HCT116 (cell line): ENCODE measurements around the gene PAX5. TPM values are rescaled to one million over a fixed set of nuclear protein-coding genes. Genes with fewer than 3 reads are reported as not detected.

Experiments used
- ATAC-seq: fragments of 200-7000 bp; cut with Tn5 transposase; 2 replicates; pipeline ENCODE4 v1.9.1; 2020; ENCODE audit warnings: mild to moderate bottlenecking, moderate library complexity
- BruUV-seq: library from RNA; stranded (reverse); fragments of 400-500 nt; replicated peaks from 2 replicates; lab custom pipeline; 2021; lab: Mats Ljungman, UMichigan
- CTCF ChIA-PET: fragments of 300-600 bp; sonication (Branson Sonifier 250); formaldehyde crosslinking; loops from one replicate; lab custom pipeline; 2021; ENCODE audit warnings: antibody characterized with exemption; lab: Charles Lee
- POLR2A ChIA-PET: fragments of 300-600, 350-600 bp; sonication (Branson Sonifier 250); formaldehyde crosslinking; loops from one replicate; lab custom pipeline; 2021; ENCODE audit warnings: antibody characterized with exemption; lab: Charles Lee
- RAD21 ChIA-PET, 2 experiments: fragments of 300-600 bp; sonication (Branson Sonifier 250); formaldehyde crosslinking; loops; one replicate each; lab custom pipeline; 2023; ENCODE audit warnings: low total read pairs in 2 of 2; ENCODE audit not compliant: uncharacterized antibody in 2 of 2, unreplicated experiment in 2 of 2, low non-redundant PET in 1 of 2; lab: Charles Lee
- DNase-seq: peaks from one replicate; pipeline ENCODE4 v3.0.0-alpha.2; 2010; ENCODE audit warnings: low read depth, low spot score
- H2AFZ ChIP-seq: fragments of 200-600 bp; shearing (Covaris generic), sonication (generic); 2 replicates; pipeline ENCODE4 v1.6.1; 2017; ENCODE audit warnings: low read depth, mixed run types, mixed read lengths, antibody characterized with exemption, low read length; ENCODE audit not compliant: poor library complexity, severe bottlenecking
- H3K27ac ChIP-seq: 2 replicates; pipeline ENCODE4 v1.5.1; 2012; ENCODE audit warnings: low read depth, low read length
- H3K27me3 ChIP-seq: fragments of 200-600 bp; sonication (generic); 2 replicates; pipeline ENCODE4 v1.6.1; 2016; ENCODE audit warnings: mixed run types, low read length, mixed read lengths; ENCODE audit not compliant: insufficient read depth
- H3K36me3 ChIP-seq, 2 experiments: fragments of 200-500 bp in 1 of 2; fragments of 200-600 bp in 1 of 2; sonication (Bioruptor generic) in 1 of 2; sonication (generic) in 1 of 2; 2 replicates each; pipeline versions ENCODE4 v1.5.1 to v1.6.1; 2014 to 2016; ENCODE audit warnings: low read length in 2 of 2, inconsistent platforms in 1 of 2, mixed read lengths in 1 of 2, mixed run types in 1 of 2; ENCODE audit not compliant: insufficient read depth in 2 of 2, control insufficient read depth in 1 of 2
- H3K4me1 ChIP-seq, 2 experiments: fragments of 200-600 bp in 1 of 2; sonication (generic) in 1 of 2; 2 replicates each; pipeline versions ENCODE4 v1.5.1 to v1.6.1; 2012 to 2017; ENCODE audit warnings: low read length in 2 of 2, inconsistent platforms in 1 of 2, mild to moderate bottlenecking in 1 of 2, mixed read lengths in 1 of 2, mixed run types in 1 of 2, moderate library complexity in 1 of 2; ENCODE audit not compliant: insufficient read depth in 2 of 2, control insufficient read depth in 1 of 2
- H3K4me2 ChIP-seq: fragments of 200-600 bp; sonication (generic); 2 replicates; pipeline ENCODE4 v1.6.1; 2017; ENCODE audit warnings: mixed run types, low read length, mixed read lengths
- H3K4me3 ChIP-seq, 2 experiments: fragments of 200-600 bp in 1 of 2; sonication (generic) in 1 of 2; replicated peaks in 1 of 2; 2 replicates each; pipeline ENCODE4 v1.5.1; 2011 to 2016; ENCODE audit warnings: low read length in 2 of 2, control low read depth in 1 of 2, low read depth in 1 of 2, mild to moderate bottlenecking in 1 of 2, mixed read lengths in 1 of 2, mixed run types in 1 of 2
- H3K79me2 ChIP-seq: fragments of 200-600 bp; sonication (generic); 2 replicates; pipeline ENCODE4 v1.6.1; 2017; ENCODE audit warnings: mild to moderate bottlenecking, mixed run types, low read length, moderate library complexity, mixed read lengths; ENCODE audit not compliant: insufficient read depth
- H3K9ac ChIP-seq: fragments of 200-600 bp; sonication (generic); 2 replicates; pipeline ENCODE4 v1.6.1; 2016; ENCODE audit warnings: low read length, mixed read lengths
- H3K9me2 ChIP-seq: fragments of 200-600 bp; sonication (generic), shearing (Covaris generic); 2 replicates; pipeline ENCODE4 v1.6.1; 2017; ENCODE audit warnings: mixed run types, mild to moderate bottlenecking, moderate library complexity; ENCODE audit not compliant: insufficient read depth
- H3K9me3 ChIP-seq, 2 experiments: fragments of 200-500 bp in 1 of 2; fragments of 200-600 bp in 1 of 2; sonication (Bioruptor generic) in 1 of 2; sonication (generic) in 1 of 2; 2 replicates each; pipeline ENCODE4 v1.6.1; 2014 to 2017; ENCODE audit warnings: low read length in 2 of 2, mixed read lengths in 2 of 2, inconsistent platforms in 1 of 2, low read depth in 1 of 2, mild to moderate bottlenecking in 1 of 2, mixed run types in 1 of 2, moderate library complexity in 1 of 2; ENCODE audit not compliant: control insufficient read depth in 1 of 2, insufficient read depth in 1 of 2
- H4K20me1 ChIP-seq: fragments of 200-600 bp; sonication (generic), shearing (Covaris generic); 2 replicates; pipeline ENCODE4 v1.6.1; 2017; ENCODE audit warnings: mixed run types, mild to moderate bottlenecking, moderate library complexity; ENCODE audit not compliant: insufficient read depth
- CEBPB ChIP-seq: IDR thresholded peaks from 2 replicates; pipeline ENCODE4 v1.6.1; 2012; ENCODE audit warnings: low read depth
- ELF1 ChIP-seq: IDR thresholded peaks from 2 replicates; pipeline ENCODE4 v1.6.1; 2012; ENCODE audit warnings: low read depth, borderline replicate concordance
- EZH2 ChIP-seq: fragments of 200-600 bp; sonication (generic); IDR thresholded peaks from 2 replicates; pipeline ENCODE4 v1.6.1; 2017; ENCODE audit warnings: antibody characterized with exemption, mixed run types
- EZH2phosphoT487 ChIP-seq: fragments of 200-600 bp; IDR thresholded peaks from 2 replicates; pipeline ENCODE4 v1.6.1; 2018; ENCODE audit warnings: antibody characterized with exemption, borderline replicate concordance
- FOSL1 ChIP-seq: IDR thresholded peaks from 2 replicates; pipeline ENCODE4 v1.6.1; 2012; ENCODE audit warnings: low read depth
- JUND ChIP-seq: IDR thresholded peaks from 2 replicates; pipeline ENCODE4 v1.6.1; 2012
- POLR2A ChIP-seq: IDR thresholded peaks from 2 replicates; pipeline ENCODE4 v1.7.0; 2011; ENCODE audit warnings: borderline replicate concordance; ENCODE audit not compliant: insufficient read depth, insufficient read length; ENCODE audit errors: extremely low read depth
- POLR2AphosphoS5 ChIP-seq: IDR thresholded peaks from 2 replicates; pipeline ENCODE4 v1.6.1; 2011; ENCODE audit warnings: mild to moderate bottlenecking, low read depth, low read length, moderate library complexity
- RAD21 ChIP-seq: IDR thresholded peaks from 2 replicates; pipeline ENCODE4 v1.6.1; 2012; ENCODE audit warnings: low read depth, mild to moderate bottlenecking
- SIN3A ChIP-seq: IDR thresholded peaks from 2 replicates; pipeline ENCODE4 v1.6.1; 2012; ENCODE audit warnings: low read depth
- SP1 ChIP-seq: IDR thresholded peaks from 2 replicates; pipeline ENCODE4 v1.6.1; 2012; ENCODE audit warnings: low read depth
- SRF ChIP-seq: IDR thresholded peaks from 2 replicates; pipeline ENCODE4 v1.6.1; 2012; ENCODE audit warnings: low read depth
- TCF7L2 ChIP-seq: IDR thresholded peaks from 2 replicates; pipeline ENCODE4 v1.7.0; 2011; ENCODE audit warnings: borderline replicate concordance, inconsistent platforms; ENCODE audit not compliant: insufficient read depth, insufficient read length; ENCODE audit errors: extremely low read depth
- YY1 ChIP-seq: IDR thresholded peaks from 2 replicates; pipeline ENCODE4 v1.6.1; 2011; ENCODE audit warnings: low read length, low read depth, moderate library complexity, mild to moderate bottlenecking; ENCODE audit not compliant: insufficient replicate concordance; ENCODE audit errors: extremely low read depth
- intact Hi-C: fragments of 100-400 bp; cut with micrococcal nuclease; formaldehyde crosslinking; loops from 2 replicates; pipeline ENCODE4 v1.10.0; 2022
- total RNA-seq: library from RNA; stranded (reverse); gene quantifications from one replicate; pipeline ENCODE4 v1.2.1, GENCODE V29; 2021; ENCODE audit not compliant: unreplicated experiment
- TF ChIP-seq, protein P1 (sequence below): IDR thresholded peaks from 2 replicates; pipeline ENCODE4 v1.6.1; 2011; ENCODE audit warnings: mild to moderate bottlenecking, low read length, moderate library complexity; ENCODE audit not compliant: insufficient replicate concordance; ENCODE audit errors: extremely low read depth
- TF ChIP-seq, protein P2 (sequence below): IDR thresholded peaks from 2 replicates; pipeline ENCODE4 v1.6.1; 2012
- TF ChIP-seq, protein P3 (sequence below), 3 experiments: fragments of 200-600 bp in 1 of 3; sonication (generic) in 1 of 3; IDR thresholded peaks in 2 of 3; conservative IDR thresholded peaks in 1 of 3; 2 replicates each; pipeline ENCODE4 v1.5.1; 2012 to 2017; ENCODE audit warnings: low read depth in 2 of 3, low read length in 2 of 3, antibody characterized with exemption in 1 of 3, borderline replicate concordance in 1 of 3, control low read depth in 1 of 3, mild to moderate bottlenecking in 1 of 3, mixed read lengths in 1 of 3, mixed run types in 1 of 3, moderate library complexity in 1 of 3; ENCODE audit not compliant: insufficient read depth in 1 of 3
- TF ChIP-seq, protein P4 (sequence below): IDR thresholded peaks from 2 replicates; pipeline ENCODE4 v1.6.1; 2012; ENCODE audit warnings: low read depth
- TF ChIP-seq, protein P5 (sequence below): IDR thresholded peaks from 2 replicates; pipeline ENCODE4 v1.6.1; 2012

PAX5 gene
- total RNA-seq, 1 experiment from 2014 or later, result 0.17 TPM

DNA sequence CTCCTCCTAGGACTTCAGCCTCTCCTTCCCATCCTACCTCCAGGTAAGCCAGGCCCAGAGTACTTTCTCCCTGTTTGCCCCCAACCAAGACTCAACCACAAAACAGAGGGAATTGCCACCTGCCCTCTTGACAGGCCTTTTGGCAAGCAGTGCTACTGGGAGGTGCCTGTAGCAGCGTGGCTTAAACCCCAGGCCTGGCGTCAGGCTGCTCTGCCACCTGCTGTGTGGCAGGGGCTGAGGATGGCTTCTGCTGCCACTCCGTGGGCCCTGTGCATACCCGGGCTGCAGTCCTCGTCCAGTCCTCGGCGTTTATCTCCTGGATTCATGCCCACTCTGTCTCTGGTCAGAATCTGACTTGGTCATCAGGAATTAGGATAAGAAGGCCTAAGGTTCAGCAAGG is 163.1 kb downstream of the PAX5 start:
- no peak for ATAC-seq
- Histone ChIP-seq H4K20me1 (no peaks in the 10 kb centered on the region), H3K4me2 (no peak overlapping the region), H3K9me3 (no peaks in the 10 kb centered on the region), H3K79me2 (no peaks in the 10 kb centered on the region), H3K4me3 (no peak overlapping the region), H2AFZ (no peak overlapping the region), H3K4me1 (no peaks in the 10 kb centered on the region), H3K27ac (no peak overlapping the region), H3K27me3 (peaks cover 12% of the 10 kb centered on the region), H3K9ac (no peak overlapping the region), H3K9me2 (no peaks in the 10 kb centered on the region), H3K36me3 (no peaks in the 10 kb centered on the region)
- no peak for DNase-seq
- ChIA-PET CTCF (interaction anchor here (1.1 to 5.0 kb wide), 3 partner anchors 120 to 458 kb away, joined by 3 to 148 read pairs (median 5); no protein-coding TSS in a partner anchor), RAD21 (no interaction called here), POLR2A (no interaction called here)
- TF ChIP-seq, protein P1, sequence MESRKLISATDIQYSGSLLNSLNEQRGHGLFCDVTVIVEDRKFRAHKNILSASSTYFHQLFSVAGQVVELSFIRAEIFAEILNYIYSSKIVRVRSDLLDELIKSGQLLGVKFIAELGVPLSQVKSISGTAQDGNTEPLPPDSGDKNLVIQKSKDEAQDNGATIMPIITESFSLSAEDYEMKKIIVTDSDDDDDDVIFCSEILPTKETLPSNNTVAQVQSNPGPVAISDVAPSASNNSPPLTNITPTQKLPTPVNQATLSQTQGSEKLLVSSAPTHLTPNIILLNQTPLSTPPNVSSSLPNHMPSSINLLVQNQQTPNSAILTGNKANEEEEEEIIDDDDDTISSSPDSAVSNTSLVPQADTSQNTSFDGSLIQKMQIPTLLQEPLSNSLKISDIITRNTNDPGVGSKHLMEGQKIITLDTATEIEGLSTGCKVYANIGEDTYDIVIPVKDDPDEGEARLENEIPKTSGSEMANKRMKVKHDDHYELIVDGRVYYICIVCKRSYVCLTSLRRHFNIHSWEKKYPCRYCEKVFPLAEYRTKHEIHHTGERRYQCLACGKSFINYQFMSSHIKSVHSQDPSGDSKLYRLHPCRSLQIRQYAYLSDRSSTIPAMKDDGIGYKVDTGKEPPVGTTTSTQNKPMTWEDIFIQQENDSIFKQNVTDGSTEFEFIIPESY, result no peak
- TF ChIP-seq SRF (no peak), POLR2AphosphoS5 (no peak), SIN3A (no peak), JUND (no peak), EZH2phosphoT487 (no peak), SP1 (no peak), POLR2A (no peak), ELF1 (no peak), RAD21 (no peak), TCF7L2 (no peak), EZH2 (no peak), YY1 (no peak), FOSL1 (no peak), CEBPB (no peak)
- TF ChIP-seq, protein P2, sequence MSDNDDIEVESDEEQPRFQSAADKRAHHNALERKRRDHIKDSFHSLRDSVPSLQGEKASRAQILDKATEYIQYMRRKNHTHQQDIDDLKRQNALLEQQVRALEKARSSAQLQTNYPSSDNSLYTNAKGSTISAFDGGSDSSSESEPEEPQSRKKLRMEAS, result no peak
- TF ChIP-seq, protein P3, sequence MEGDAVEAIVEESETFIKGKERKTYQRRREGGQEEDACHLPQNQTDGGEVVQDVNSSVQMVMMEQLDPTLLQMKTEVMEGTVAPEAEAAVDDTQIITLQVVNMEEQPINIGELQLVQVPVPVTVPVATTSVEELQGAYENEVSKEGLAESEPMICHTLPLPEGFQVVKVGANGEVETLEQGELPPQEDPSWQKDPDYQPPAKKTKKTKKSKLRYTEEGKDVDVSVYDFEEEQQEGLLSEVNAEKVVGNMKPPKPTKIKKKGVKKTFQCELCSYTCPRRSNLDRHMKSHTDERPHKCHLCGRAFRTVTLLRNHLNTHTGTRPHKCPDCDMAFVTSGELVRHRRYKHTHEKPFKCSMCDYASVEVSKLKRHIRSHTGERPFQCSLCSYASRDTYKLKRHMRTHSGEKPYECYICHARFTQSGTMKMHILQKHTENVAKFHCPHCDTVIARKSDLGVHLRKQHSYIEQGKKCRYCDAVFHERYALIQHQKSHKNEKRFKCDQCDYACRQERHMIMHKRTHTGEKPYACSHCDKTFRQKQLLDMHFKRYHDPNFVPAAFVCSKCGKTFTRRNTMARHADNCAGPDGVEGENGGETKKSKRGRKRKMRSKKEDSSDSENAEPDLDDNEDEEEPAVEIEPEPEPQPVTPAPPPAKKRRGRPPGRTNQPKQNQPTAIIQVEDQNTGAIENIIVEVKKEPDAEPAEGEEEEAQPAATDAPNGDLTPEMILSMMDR (IDR thresholded peaks at IDR 0.05 in 2 of 3, conservative IDR thresholded peaks at IDR 0.05 in 1 of 3; ENCODE audit: borderline replicate concordance in 1 of 3, insufficient read depth in 1 of 3, low read depth in 2 of 3, low read length in 2 of 3), result no peak
- TF ChIP-seq, protein P4, sequence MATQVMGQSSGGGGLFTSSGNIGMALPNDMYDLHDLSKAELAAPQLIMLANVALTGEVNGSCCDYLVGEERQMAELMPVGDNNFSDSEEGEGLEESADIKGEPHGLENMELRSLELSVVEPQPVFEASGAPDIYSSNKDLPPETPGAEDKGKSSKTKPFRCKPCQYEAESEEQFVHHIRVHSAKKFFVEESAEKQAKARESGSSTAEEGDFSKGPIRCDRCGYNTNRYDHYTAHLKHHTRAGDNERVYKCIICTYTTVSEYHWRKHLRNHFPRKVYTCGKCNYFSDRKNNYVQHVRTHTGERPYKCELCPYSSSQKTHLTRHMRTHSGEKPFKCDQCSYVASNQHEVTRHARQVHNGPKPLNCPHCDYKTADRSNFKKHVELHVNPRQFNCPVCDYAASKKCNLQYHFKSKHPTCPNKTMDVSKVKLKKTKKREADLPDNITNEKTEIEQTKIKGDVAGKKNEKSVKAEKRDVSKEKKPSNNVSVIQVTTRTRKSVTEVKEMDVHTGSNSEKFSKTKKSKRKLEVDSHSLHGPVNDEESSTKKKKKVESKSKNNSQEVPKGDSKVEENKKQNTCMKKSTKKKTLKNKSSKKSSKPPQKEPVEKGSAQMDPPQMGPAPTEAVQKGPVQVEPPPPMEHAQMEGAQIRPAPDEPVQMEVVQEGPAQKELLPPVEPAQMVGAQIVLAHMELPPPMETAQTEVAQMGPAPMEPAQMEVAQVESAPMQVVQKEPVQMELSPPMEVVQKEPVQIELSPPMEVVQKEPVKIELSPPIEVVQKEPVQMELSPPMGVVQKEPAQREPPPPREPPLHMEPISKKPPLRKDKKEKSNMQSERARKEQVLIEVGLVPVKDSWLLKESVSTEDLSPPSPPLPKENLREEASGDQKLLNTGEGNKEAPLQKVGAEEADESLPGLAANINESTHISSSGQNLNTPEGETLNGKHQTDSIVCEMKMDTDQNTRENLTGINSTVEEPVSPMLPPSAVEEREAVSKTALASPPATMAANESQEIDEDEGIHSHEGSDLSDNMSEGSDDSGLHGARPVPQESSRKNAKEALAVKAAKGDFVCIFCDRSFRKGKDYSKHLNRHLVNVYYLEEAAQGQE, result no peak
- TF ChIP-seq, protein P5, sequence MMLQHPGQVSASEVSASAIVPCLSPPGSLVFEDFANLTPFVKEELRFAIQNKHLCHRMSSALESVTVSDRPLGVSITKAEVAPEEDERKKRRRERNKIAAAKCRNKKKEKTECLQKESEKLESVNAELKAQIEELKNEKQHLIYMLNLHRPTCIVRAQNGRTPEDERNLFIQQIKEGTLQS, result no peak
- intact Hi-C loops, result loop anchor here (10.0 kb wide), 2 partner anchors 454 to 524 kb away; no protein-coding TSS in a partner anchor
- no TSS peak for BruUV-seq
